DND-41 (cell line): Measurements from ENCODE around the gene FAM174C.

Source experiments
- EZH2 ChIP-seq: IDR thresholded peaks from 3 replicates; pipeline ENCODE4 v1.6.1; 2012; ENCODE audit warnings: borderline replicate concordance, low read depth, mild to moderate bottlenecking, moderate library complexity, low read length, inconsistent platforms; ENCODE audit not compliant: severe bottlenecking
- TF ChIP-seq, protein P1 (sequence below): IDR thresholded peaks from 2 replicates; pipeline ENCODE4 v1.5.1; 2012; ENCODE audit warnings: borderline replicate concordance, low read length, moderate library complexity, mild to moderate bottlenecking; ENCODE audit not compliant: poor library complexity, severe bottlenecking; ENCODE audit errors: extremely low read depth

- TF ChIP-seq, protein P1, sequence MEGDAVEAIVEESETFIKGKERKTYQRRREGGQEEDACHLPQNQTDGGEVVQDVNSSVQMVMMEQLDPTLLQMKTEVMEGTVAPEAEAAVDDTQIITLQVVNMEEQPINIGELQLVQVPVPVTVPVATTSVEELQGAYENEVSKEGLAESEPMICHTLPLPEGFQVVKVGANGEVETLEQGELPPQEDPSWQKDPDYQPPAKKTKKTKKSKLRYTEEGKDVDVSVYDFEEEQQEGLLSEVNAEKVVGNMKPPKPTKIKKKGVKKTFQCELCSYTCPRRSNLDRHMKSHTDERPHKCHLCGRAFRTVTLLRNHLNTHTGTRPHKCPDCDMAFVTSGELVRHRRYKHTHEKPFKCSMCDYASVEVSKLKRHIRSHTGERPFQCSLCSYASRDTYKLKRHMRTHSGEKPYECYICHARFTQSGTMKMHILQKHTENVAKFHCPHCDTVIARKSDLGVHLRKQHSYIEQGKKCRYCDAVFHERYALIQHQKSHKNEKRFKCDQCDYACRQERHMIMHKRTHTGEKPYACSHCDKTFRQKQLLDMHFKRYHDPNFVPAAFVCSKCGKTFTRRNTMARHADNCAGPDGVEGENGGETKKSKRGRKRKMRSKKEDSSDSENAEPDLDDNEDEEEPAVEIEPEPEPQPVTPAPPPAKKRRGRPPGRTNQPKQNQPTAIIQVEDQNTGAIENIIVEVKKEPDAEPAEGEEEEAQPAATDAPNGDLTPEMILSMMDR = no peak
- TF ChIP-seq EZH2 = no peak
Observed at GRCh38 chr19:1254081-1254527, 21.2 kb upstream of the FAM174C start.
